ENCODE data around the gene UBXN2A. TPM values are rescaled to one million over a fixed set of nuclear protein-coding genes. Genes with fewer than 3 reads are reported as not detected.

Gene UBXN2A
- total and polyA plus RNA-seq, 10 of the 15 experiments (the other 5 are each of a cell fraction or from before 2014, with no cell fraction given) = 3.7 to 23.5 (median 14.6) TPM

- Histone ChIP-seq H3K27me3 (replicated peaks in 1 of 2; ENCODE audit: control insufficient read depth in 2 of 2, insufficient read depth in 2 of 2, low read length in 1 of 2) (no peaks in the 10 kb centered on the region), H3K79me2 (ENCODE audit: control insufficient read depth, insufficient read depth, low read length) (no peaks in the 10 kb centered on the region), H3K9ac (ENCODE audit: control insufficient read depth, insufficient read depth, low read length) (no peak overlapping the region), H3K9me3 (replicated peaks; ENCODE audit: control insufficient read depth, insufficient read depth, low read length) (no peaks in the 10 kb centered on the region), H3K4me2 (ENCODE audit: control insufficient read depth, insufficient read depth) (no peak overlapping the region), H3K4me3 (no peak overlapping the region), H2AFZ (ENCODE audit: control insufficient read depth, low read depth, low read length) (no peak overlapping the region), H4K20me1 (ENCODE audit: control insufficient read depth, insufficient read depth) (no peaks in the 10 kb centered on the region), H3K36me3 (ENCODE audit: control insufficient read depth in 2 of 2, insufficient read depth in 2 of 2, low read length in 1 of 2) (peaks cover 0 to 8% of the 10 kb centered on the region in 2 experiments; a peak in 3 of 4 replicates), H3K4me1 (ENCODE audit: control insufficient read depth, insufficient read depth, low read length) (no peaks in the 10 kb centered on the region), H3K27ac (ENCODE audit: control insufficient read depth, insufficient read depth) (no peak overlapping the region)
- CTCF ChIA-PET = interaction anchor here (0.6 kb wide), 1 partner anchor 217 kb away, joined by 3 read pairs; no protein-coding TSS in a partner anchor
- no peak for TF ChIP-seq ZNF217 (IDR thresholded peaks at IDR 0.05)
- TF ChIP-seq ZZZ3 (IDR thresholded peaks at IDR 0.05; ENCODE audit: control insufficient read depth, insufficient read length, low read depth) = no peak
- SMC1A ChIA-PET (ENCODE audit: uncharacterized antibody, unreplicated experiment) = no interaction called here
- POLR2A ChIA-PET = no interaction called here
- in situ Hi-C loops (cut with MboI) = no loop called here
- WGBS (ENCODE audit: insufficient coverage, insufficient replicate concordance, low lambda C conversion rate, missing lambda C conversion rate) = 87% methylated on average over 14 of the region's 14 CpGs
- FAIRE-seq (no peak), DNase-seq (ENCODE audit: low read depth, low spot score) (no peak), ATAC-seq (no peak)
- BruUV-seq (replicated peaks) = no TSS peak
- RAD21 ChIA-PET (ENCODE audit: unreplicated experiment) = interaction anchor here (1.3 kb wide), 1 partner anchor 62 kb away, joined by 3 read pairs; the partner anchor contains the start of gene TP53I3
- intact Hi-C loops (cut with micrococcal nuclease; ENCODE audit: unreplicated experiment) = no loop called here
Observed at GRCh38 chr2:24022324-24022974, 82.2 kb downstream of the UBXN2A start.

GRCh38 chr2:24022975-24023575, 82.8 kb downstream of the UBXN2A start:
- Histone ChIP-seq H3K4me1 (ENCODE audit: control insufficient read depth, insufficient read depth, low read length) (no peaks in the 10 kb centered on the region), H3K27ac (ENCODE audit: control insufficient read depth, insufficient read depth) (no peak overlapping the region), H3K36me3 (ENCODE audit: control insufficient read depth in 2 of 2, insufficient read depth in 2 of 2, low read length in 1 of 2) (peaks cover 0 to 8% of the 10 kb centered on the region in 2 experiments; a peak in 3 of 4 replicates), H2AFZ (ENCODE audit: control insufficient read depth, low read depth, low read length) (no peak overlapping the region), H3K27me3 (replicated peaks in 1 of 2; ENCODE audit: control insufficient read depth in 2 of 2, insufficient read depth in 2 of 2, low read length in 1 of 2) (no peaks in the 10 kb centered on the region), H3K79me2 (ENCODE audit: control insufficient read depth, insufficient read depth, low read length) (no peaks in the 10 kb centered on the region), H3K4me2 (ENCODE audit: control insufficient read depth, insufficient read depth) (no peak overlapping the region), H3K9me3 (replicated peaks; ENCODE audit: control insufficient read depth, insufficient read depth, low read length) (no peaks in the 10 kb centered on the region), H4K20me1 (ENCODE audit: control insufficient read depth, insufficient read depth) (no peaks in the 10 kb centered on the region), H3K9ac (ENCODE audit: control insufficient read depth, insufficient read depth, low read length) (no peak overlapping the region), H3K4me3 (no peak overlapping the region)
- FAIRE-seq = no peak
- no peak for ATAC-seq
- WGBS (ENCODE audit: insufficient coverage, insufficient replicate concordance, low lambda C conversion rate, missing lambda C conversion rate) = 80% methylated on average over 12 of the region's 16 CpGs
- BruUV-seq (replicated peaks) = no TSS peak
- ChIA-PET SMC1A (ENCODE audit: uncharacterized antibody, unreplicated experiment) (no interaction called here), CTCF (no interaction called here), POLR2A (no interaction called here), RAD21 (ENCODE audit: unreplicated experiment) (interaction anchor here (1.3 kb wide), 1 partner anchor 61 kb away, joined by 3 read pairs; the partner anchor contains the start of gene TP53I3)
- DNase-seq (ENCODE audit: low read depth, low spot score) = no peak
- intact Hi-C loops (cut with micrococcal nuclease; ENCODE audit: unreplicated experiment) = no loop called here
- in situ Hi-C loops (cut with MboI) = no loop called here
- no peak for TF ChIP-seq ETV6 (conservative IDR thresholded peaks at IDR 0.05 in 1 of 2, IDR thresholded peaks at IDR 0.05 in 1 of 2; ENCODE audit: borderline replicate concordance in 1 of 2, low read depth in 1 of 2)
